ENCODE results near the gene AKAP3.

GRCh38 chr12:4679711-4680110 is 30.9 kb upstream of the AKAP3 start:
- TF ChIP-seq CTCF (conservative IDR thresholded peaks at IDR 0.05; ENCODE audit: low read length): no peak
- TF ChIP-seq EZH2phosphoT487 (IDR thresholded peaks at IDR 0.05; ENCODE audit: borderline replicate concordance): no peak

All from Loucy (cell line).